Measurements from ENCODE around the gene TBXAS1. TPM values are rescaled to one million over a fixed set of nuclear protein-coding genes. Genes with fewer than 3 reads are reported as not detected.
A peak's percentile ranks its signal among the peaks of the same experiment; 100 is the strongest.

TBXAS1 gene
- total RNA-seq, 2 donors from 2014 or later, result 12.0 to 17.0 TPM

GRCh38 chr7:140062118-140062527 lies 233.1 kb downstream of the TBXAS1 start:
- intact Hi-C loops (cut with DNase I), result no loop called here
- H3K27ac ChIP-seq, result peak overlapping the region; percentile 89
- H3K9me3 ChIP-seq, result no peaks in the 10 kb centered on the region
- TF ChIP-seq CTCF (IDR thresholded peaks at IDR 0.05), result no peak
- H3K9ac ChIP-seq (ENCODE audit: low read depth in 2 of 2, low read length in 2 of 2), result peak overlapping the region; percentile 81 to 86
- peak overlapping the region; percentile 69 for H3K4me3 ChIP-seq
- peak; percentile 52 for DNase-seq
- no peaks in the 10 kb centered on the region for H3K36me3 ChIP-seq
- no peaks in the 10 kb centered on the region for H3K27me3 ChIP-seq
- H3K4me1 ChIP-seq, result peaks cover 11% of the 10 kb centered on the region

- no peak for TF ChIP-seq CTCF (IDR thresholded peaks at IDR 0.05)
- DNase-seq, result peak; percentile 95
- no peaks in the 10 kb centered on the region for H3K9me3 ChIP-seq
- H3K36me3 ChIP-seq, result no peaks in the 10 kb centered on the region
- intact Hi-C loops (cut with DNase I), result no loop called here
- peak within 1 kb of the TSS; percentile 69 for H3K4me3 ChIP-seq
- peak within 1 kb of the TSS; percentile 89 for H3K27ac ChIP-seq
- H3K9ac ChIP-seq (ENCODE audit: low read depth in 2 of 2, low read length in 2 of 2), result peak within 1 kb of the TSS; percentile 81 to 86
- H3K27me3 ChIP-seq, result no peaks in the 10 kb centered on the region
- peaks cover 11% of the 10 kb centered on the region for H3K4me1 ChIP-seq
These were observed 233.7 kb downstream of the TBXAS1 start, which contains the start of gene PARP12 for GRCh38 chr7:140062528-140063299. Gene PARP12 (minus strand): TSS chr7:140062951. CDS start chr7:140062847, 104 bp downstream.

- intact Hi-C loops (cut with DNase I), result no loop called here
- DNase-seq, result no peak
- TF ChIP-seq CTCF (IDR thresholded peaks at IDR 0.05), result no peak
These were observed 238.0 kb downstream of the TBXAS1 start for GRCh38 chr7:140067052-140067451.

GRCh38 chr7:140068033-140068432 lies 239.0 kb downstream of the TBXAS1 start:
- Histone ChIP-seq H3K4me3 (no peak overlapping the region), H3K27ac (no peak overlapping the region), H3K36me3 (no peaks in the 10 kb centered on the region), H3K9ac (ENCODE audit: low read depth in 2 of 2, low read length in 2 of 2) (no peak overlapping the region), H3K4me1 (no peaks in the 10 kb centered on the region), H3K9me3 (no peaks in the 10 kb centered on the region), H3K27me3 (no peaks in the 10 kb centered on the region)
- intact Hi-C loops (cut with DNase I), result no loop called here
- no peak for DNase-seq
- TF ChIP-seq CTCF (IDR thresholded peaks at IDR 0.05), result no peak

More at GRCh38 chr7:140067052-140067451, 238.0 kb downstream of the TBXAS1 start:
- no peaks in the 10 kb centered on the region for H3K27me3 ChIP-seq
- no peak overlapping the region for H3K27ac ChIP-seq
- no peak overlapping the region for H3K9ac ChIP-seq (ENCODE audit: low read depth in 2 of 2, low read length in 2 of 2)
- H3K36me3 ChIP-seq, result no peaks in the 10 kb centered on the region
- no peak overlapping the region for H3K4me3 ChIP-seq
- H3K9me3 ChIP-seq, result no peaks in the 10 kb centered on the region
- H3K4me1 ChIP-seq, result no peaks in the 10 kb centered on the region

GRCh38 chr7:140069298-140069949 lies 240.4 kb downstream of the TBXAS1 start:
- TF ChIP-seq CTCF (IDR thresholded peaks at IDR 0.05), result no peak
- intact Hi-C loops (cut with DNase I), result no loop called here
- no peaks in the 10 kb centered on the region for H3K9me3 ChIP-seq
- no peak overlapping the region for H3K4me3 ChIP-seq
- H3K4me1 ChIP-seq, result no peaks in the 10 kb centered on the region
- H3K27me3 ChIP-seq, result no peaks in the 10 kb centered on the region
- no peak overlapping the region for H3K27ac ChIP-seq
- no peaks in the 10 kb centered on the region for H3K36me3 ChIP-seq
- DNase-seq, result no peak
- no peak overlapping the region for H3K9ac ChIP-seq (ENCODE audit: low read depth in 2 of 2, low read length in 2 of 2)

Other genes with a start within 250 kb of the TBXAS1 start
- gene HIPK2, start 51.3 kb upstream of the TBXAS1 start, total RNA-seq, result 10 to 100 TPM; 25.3 to 28.4 TPM
- gene PARP12, start 233.7 kb downstream of the TBXAS1 start, total RNA-seq, result 10 to 100 TPM; 33.9 to 39.2 TPM